Hepatocyte (in vitro differentiated cells): ENCODE data around the gene MSMB. TPM values are rescaled to one million over a fixed set of nuclear protein-coding genes. Genes with fewer than 3 reads are reported as not detected.
"Not testable (repeated sequence)": the region's sequence is repeated elsewhere in the genome, so short reads cannot be mapped to it uniquely, and the experiment has no call there.

Experiments used
- DNase-seq: peaks from one replicate; pipeline ENCODE4 v3.0.0-alpha.2; 2016; ENCODE audit warnings: low spot score
- H2AFZ ChIP-seq: fragments of 200-600 bp; sonication (generic); 2 replicates; pipeline ENCODE4 v1.6.0; 2016; ENCODE audit warnings: antibody characterized with exemption, mild to moderate bottlenecking
- H3K27ac ChIP-seq: fragments of 200-600 bp; sonication (generic); 2 replicates; pipeline ENCODE4 v1.5.1; 2016; ENCODE audit warnings: mild to moderate bottlenecking
- H3K27me3 ChIP-seq: fragments of 200-600 bp; sonication (generic); 2 replicates; pipeline ENCODE4 v1.6.1; 2016
- H3K36me3 ChIP-seq: fragments of 200-600 bp; sonication (generic); replicated peaks from 2 replicates; pipeline ENCODE4 v1.5.1; 2016; ENCODE audit warnings: low read depth; ENCODE audit not compliant: insufficient read depth
- H3K4me1 ChIP-seq: fragments of 200-600 bp; sonication (generic); 2 replicates; pipeline ENCODE4 v1.5.1; 2016; ENCODE audit warnings: mild to moderate bottlenecking, moderate library complexity; ENCODE audit not compliant: insufficient read depth
- H3K4me2 ChIP-seq: fragments of 200-600 bp; sonication (generic); 2 replicates; pipeline ENCODE4 v1.6.0; 2016
- H3K4me3 ChIP-seq: fragments of 200-600 bp; sonication (generic); 2 replicates; pipeline ENCODE4 v1.5.1; 2016; ENCODE audit warnings: mild to moderate bottlenecking
- H3K79me2 ChIP-seq: fragments of 200-600 bp; sonication (generic); 2 replicates; pipeline ENCODE4 v1.6.0; 2017; ENCODE audit warnings: mild to moderate bottlenecking
- H3K9me2 ChIP-seq: fragments of 200-600 bp; sonication (generic); replicated peaks from 2 replicates; pipeline ENCODE4 v1.6.0; 2017; ENCODE audit warnings: mild to moderate bottlenecking; ENCODE audit not compliant: insufficient read depth
- H3K9me3 ChIP-seq: fragments of 200-600 bp; sonication (generic); 2 replicates; pipeline ENCODE4 v1.5.1; 2016; ENCODE audit warnings: low read depth, mild to moderate bottlenecking
- H4K20me1 ChIP-seq: fragments of 200-600 bp; sonication (generic); 2 replicates; pipeline ENCODE4 v1.6.0; 2016; ENCODE audit warnings: mild to moderate bottlenecking; ENCODE audit not compliant: insufficient read depth, poor library complexity, severe bottlenecking
- CTCF ChIP-seq: fragments of 200-600 bp; sonication (generic); IDR thresholded peaks from 2 replicates; pipeline ENCODE4 v1.5.1; 2016; ENCODE audit warnings: antibody characterized with exemption, mild to moderate bottlenecking; ENCODE audit not compliant: poor library complexity
- WGBS: methylation state at CpG from one replicate; pipeline ENCODE4 v1.1.6; 2016; ENCODE audit warnings: low lambda C conversion rate; ENCODE audit errors: missing lambda C conversion rate; 5-methylcytosine and 5-hydroxymethylcytosine counted together
- polyA plus RNA-seq: library from polyadenylated mRNA; unstranded; fragments of >200 nt; fragmentation: Nextera tagmentation; extraction: Ambion mirVana; gene quantifications from 2 replicates; pipeline ENCODE4 v1.2.1, GENCODE V29; 2016
- small RNA-seq: library from RNA; depleted of rRNA; stranded (forward); fragments of <200 nt; gene quantifications from one replicate; pipeline ENCODE3, GENCODE V24; 2014
- total RNA-seq: library from RNA; depleted of rRNA; stranded (reverse); fragments of >200 nt; gene quantifications from 2 replicates; pipeline ENCODE4 v1.2.3, GENCODE V29; 2014

Gene MSMB
- total and polyA plus RNA-seq, 2 experiments from 2014 or later: 2.2 to 11.0 TPM

- not testable (repeated sequence) for H3K9me3 ChIP-seq, H3K4me2 ChIP-seq, H3K27me3 ChIP-seq, H4K20me1 ChIP-seq, H3K4me1 ChIP-seq, H3K79me2 ChIP-seq, H3K4me3 ChIP-seq, H3K27ac ChIP-seq, H3K9me2 ChIP-seq, H3K36me3 ChIP-seq, H2AFZ ChIP-seq
- 95% methylated on average over 5 of the region's 6 CpGs for WGBS
- DNase-seq: peak; percentile 47
- TF ChIP-seq CTCF: peak; percentile 52
Observed at GRCh38 chr10:45983538-45984186, 62.4 kb downstream of the MSMB start.

Small RNAs within 50 kb of the gene (small RNA-seq; reads per million reads assigned to genes)
- not detected for gene SNORA74C-1

Other genes starting within 250 kb of the MSMB start
- gene AGAP4, start 198.8 kb downstream of the MSMB start, total RNA-seq: 5.6 TPM in 2 replicates
- 6.4 and 7.9 TPM in 2 replicates for gene AGAP4, start 198.8 kb downstream of the MSMB start, polyA plus RNA-seq
- gene TIMM23, start 73.8 kb downstream of the MSMB start, total RNA-seq: 76.4 and 80.7 TPM in 2 replicates
- gene TIMM23, start 73.8 kb downstream of the MSMB start, polyA plus RNA-seq: 122 and 144 TPM in 2 replicates
- gene NCOA4, start 15.6 kb downstream of the MSMB start, total RNA-seq: 171 and 174 TPM in 2 replicates
- gene NCOA4, start 15.6 kb downstream of the MSMB start, polyA plus RNA-seq: 66.9 and 81.8 TPM in 2 replicates
- gene ANTXRL, start 240.7 kb upstream of the MSMB start, total RNA-seq: not detected in 2 replicates
- gene ANTXRL, start 240.7 kb upstream of the MSMB start, polyA plus RNA-seq: not detected in 2 replicates